ENCODE measurements around the gene NAB1.

Gene NAB1

DNA sequence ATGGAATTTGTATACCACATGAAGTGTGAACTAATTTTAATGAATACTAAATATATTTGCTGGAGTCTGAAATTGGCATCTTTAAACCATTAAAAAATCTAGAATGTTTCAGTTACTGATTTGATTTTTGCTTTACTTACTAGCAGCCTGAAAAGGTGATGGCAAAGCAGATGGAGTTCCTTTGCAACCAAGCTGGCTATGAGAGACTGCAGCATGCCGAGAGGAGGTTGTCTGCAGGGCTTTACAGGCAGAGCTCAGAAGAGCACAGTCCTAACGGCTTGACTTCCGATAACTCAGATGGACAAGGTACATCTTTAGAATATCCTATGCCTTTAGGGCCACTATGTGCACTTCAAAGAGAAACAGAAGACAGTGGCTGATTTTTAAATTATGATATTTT lies 36.5 kb downstream of the NAB1 start:
- no peak overlapping the region for H3K4me2 ChIP-seq (ENCODE audit: low read depth, low read length, poor library complexity, severe bottlenecking)
- 0 out of 2 replicates have a peak, but pooled peaks cover 2% of the 10 kb centered on the region for H3F3A ChIP-seq (ENCODE audit: insufficient read depth)
- no peaks in the 10 kb centered on the region for H3K79me2 ChIP-seq (ENCODE audit: insufficient read depth, low read length)
- no peak for TF ChIP-seq EZH2phosphoT487 (conservative IDR thresholded peaks at IDR 0.05; ENCODE audit: low read length)
- TF ChIP-seq, protein P1, sequence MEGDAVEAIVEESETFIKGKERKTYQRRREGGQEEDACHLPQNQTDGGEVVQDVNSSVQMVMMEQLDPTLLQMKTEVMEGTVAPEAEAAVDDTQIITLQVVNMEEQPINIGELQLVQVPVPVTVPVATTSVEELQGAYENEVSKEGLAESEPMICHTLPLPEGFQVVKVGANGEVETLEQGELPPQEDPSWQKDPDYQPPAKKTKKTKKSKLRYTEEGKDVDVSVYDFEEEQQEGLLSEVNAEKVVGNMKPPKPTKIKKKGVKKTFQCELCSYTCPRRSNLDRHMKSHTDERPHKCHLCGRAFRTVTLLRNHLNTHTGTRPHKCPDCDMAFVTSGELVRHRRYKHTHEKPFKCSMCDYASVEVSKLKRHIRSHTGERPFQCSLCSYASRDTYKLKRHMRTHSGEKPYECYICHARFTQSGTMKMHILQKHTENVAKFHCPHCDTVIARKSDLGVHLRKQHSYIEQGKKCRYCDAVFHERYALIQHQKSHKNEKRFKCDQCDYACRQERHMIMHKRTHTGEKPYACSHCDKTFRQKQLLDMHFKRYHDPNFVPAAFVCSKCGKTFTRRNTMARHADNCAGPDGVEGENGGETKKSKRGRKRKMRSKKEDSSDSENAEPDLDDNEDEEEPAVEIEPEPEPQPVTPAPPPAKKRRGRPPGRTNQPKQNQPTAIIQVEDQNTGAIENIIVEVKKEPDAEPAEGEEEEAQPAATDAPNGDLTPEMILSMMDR (IDR thresholded peaks at IDR 0.05; ENCODE audit: insufficient read depth, low read length, poor library complexity, severe bottlenecking), result no peak
- H3K4me3 ChIP-seq (ENCODE audit: insufficient read depth, low read length, poor library complexity, severe bottlenecking), result no peak overlapping the region
- H2AFZ ChIP-seq (ENCODE audit: low read depth, low read length, severe bottlenecking), result no peak overlapping the region
- H3K27ac ChIP-seq (ENCODE audit: low read depth, low read length), result no peak overlapping the region
- no peak overlapping the region for H3K9ac ChIP-seq (ENCODE audit: low read length)
- H3K9me3 ChIP-seq (ENCODE audit: insufficient read depth, low read length), result no peaks in the 10 kb centered on the region
- H3K9me2 ChIP-seq (replicated peaks; ENCODE audit: insufficient read depth, low read length), result no peaks in the 10 kb centered on the region
- no peaks in the 10 kb centered on the region for H4K20me1 ChIP-seq (ENCODE audit: low read depth, low read length)
- H3K36me3 ChIP-seq (ENCODE audit: low read length), result peaks cover 26% of the 10 kb centered on the region
- H3K27me3 ChIP-seq (ENCODE audit: low read length), result no peaks in the 10 kb centered on the region

DNA sequence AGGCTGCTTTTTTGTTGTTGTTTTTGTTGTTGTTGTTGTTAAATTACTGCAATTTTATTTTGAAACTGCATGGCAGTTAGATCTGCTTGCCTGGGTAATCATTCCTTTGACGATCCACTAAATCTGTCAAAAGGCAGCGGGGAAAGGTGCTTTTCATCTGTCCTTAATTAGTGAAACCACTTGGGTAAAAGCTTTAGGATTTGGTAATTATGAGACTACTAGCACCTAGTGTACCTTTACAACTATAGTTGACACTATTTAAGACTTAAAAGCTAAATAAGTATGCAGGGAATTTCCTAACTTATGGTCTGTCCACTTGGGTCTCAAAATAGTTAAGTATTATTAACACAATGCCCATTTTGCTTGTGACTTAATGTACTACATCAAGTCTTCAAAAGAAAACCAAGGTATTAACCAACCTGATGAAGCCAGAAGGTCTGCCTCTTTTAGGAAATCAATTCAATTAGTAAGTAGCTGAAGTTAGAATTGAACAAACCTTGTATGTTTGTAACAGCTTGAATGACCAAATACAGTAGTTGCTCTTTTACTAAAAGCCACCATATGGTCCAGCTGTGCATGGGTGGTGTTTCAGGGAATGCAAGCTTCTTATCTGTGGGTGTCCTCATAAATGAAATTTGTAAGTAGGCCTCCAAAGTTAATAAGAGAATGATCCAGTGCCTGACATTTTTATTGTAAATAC lies 44.8 kb downstream of the NAB1 start:
- TF ChIP-seq, protein P1 (IDR thresholded peaks at IDR 0.05; ENCODE audit: insufficient read depth, low read length, poor library complexity, severe bottlenecking), result no peak
- no peak for TF ChIP-seq EZH2phosphoT487 (conservative IDR thresholded peaks at IDR 0.05; ENCODE audit: low read length)
- H3F3A ChIP-seq (ENCODE audit: insufficient read depth), result no peaks in the 10 kb centered on the region
- H3K9me2 ChIP-seq (replicated peaks; ENCODE audit: insufficient read depth, low read length), result no peaks in the 10 kb centered on the region
- no peak overlapping the region for H3K9ac ChIP-seq (ENCODE audit: low read length)
- no peaks in the 10 kb centered on the region for H4K20me1 ChIP-seq (ENCODE audit: low read depth, low read length)
- no peak overlapping the region for H3K4me2 ChIP-seq (ENCODE audit: low read depth, low read length, poor library complexity, severe bottlenecking)
- H2AFZ ChIP-seq (ENCODE audit: low read depth, low read length, severe bottlenecking), result no peak overlapping the region
- H3K79me2 ChIP-seq (ENCODE audit: insufficient read depth, low read length), result no peaks in the 10 kb centered on the region
- no peaks in the 10 kb centered on the region; the same call in 1 of the 2 replicates for H3K36me3 ChIP-seq (ENCODE audit: low read length)
- H3K4me3 ChIP-seq (ENCODE audit: insufficient read depth, low read length, poor library complexity, severe bottlenecking), result no peak overlapping the region
- no peaks in the 10 kb centered on the region for H3K9me3 ChIP-seq (ENCODE audit: insufficient read depth, low read length)
- no peaks in the 10 kb centered on the region for H3K27me3 ChIP-seq (ENCODE audit: low read length)
- no peak overlapping the region for H3K27ac ChIP-seq (ENCODE audit: low read depth, low read length)

DNA sequence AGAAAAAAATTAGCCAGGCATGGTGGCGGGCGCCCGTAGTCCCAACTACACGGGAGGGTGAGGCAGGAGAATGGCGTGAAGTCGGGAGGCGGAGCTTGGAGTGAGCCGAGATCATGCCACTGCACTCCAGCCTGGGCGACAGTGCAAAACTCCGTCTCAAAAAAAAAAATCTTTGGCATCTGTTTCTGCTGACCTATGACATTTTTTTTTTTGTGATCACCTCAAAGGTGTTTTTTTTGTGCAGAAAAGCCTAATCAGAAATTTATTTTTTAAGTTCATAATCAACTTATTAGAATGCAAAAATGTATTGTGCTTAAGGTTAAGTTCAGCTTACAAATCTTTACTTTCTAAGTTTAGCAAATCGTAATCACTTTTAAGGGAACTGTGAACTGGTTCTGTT lies 45.6 kb downstream of the NAB1 start:
- Histone ChIP-seq H3K79me2 (ENCODE audit: insufficient read depth, low read length) (no peaks in the 10 kb centered on the region), H3K4me2 (ENCODE audit: low read depth, low read length, poor library complexity, severe bottlenecking) (no peak overlapping the region), H3F3A (ENCODE audit: insufficient read depth) (no peaks in the 10 kb centered on the region)

More for the DNA sequence above, 45.6 kb downstream of the NAB1 start:
- Histone ChIP-seq H3K27me3 (ENCODE audit: low read length) (no peaks in the 10 kb centered on the region), H3K9me3 (ENCODE audit: insufficient read depth, low read length) (no peaks in the 10 kb centered on the region), H3K4me3 (ENCODE audit: insufficient read depth, low read length, poor library complexity, severe bottlenecking) (no peak overlapping the region), H4K20me1 (ENCODE audit: low read depth, low read length) (no peaks in the 10 kb centered on the region), H2AFZ (ENCODE audit: low read depth, low read length, severe bottlenecking) (no peak overlapping the region), H3K27ac (ENCODE audit: low read depth, low read length) (no peak overlapping the region), H3K9ac (ENCODE audit: low read length) (no peak overlapping the region), H3K36me3 (ENCODE audit: low read length) (no peaks in the 10 kb centered on the region; the same call in 1 of the 2 replicates), H3K9me2 (replicated peaks; ENCODE audit: insufficient read depth, low read length) (no peaks in the 10 kb centered on the region)
- TF ChIP-seq EZH2phosphoT487 (conservative IDR thresholded peaks at IDR 0.05; ENCODE audit: low read length), result no peak
- TF ChIP-seq, protein P1 (IDR thresholded peaks at IDR 0.05; ENCODE audit: insufficient read depth, low read length, poor library complexity, severe bottlenecking), result no peak
